GM18520 (cell line): Measurements from ENCODE around the gene APOA5.
"Not testable (repeated sequence)": the region's sequence is repeated elsewhere in the genome, so short reads cannot be mapped to it uniquely, and the experiment has no call there.

ENCODE experiments used
- ATAC-seq: cut with Tn5 transposase; IDR thresholded peaks from one replicate; pipeline ENCODE4 v1.9.1; 2021; ENCODE audit not compliant: unreplicated experiment

The APOA5 gene

GRCh38 chr11:116791813-116792143 lies at the start of gene APOA5:
Gene APOA5 (minus strand): TSS chr11:116791879. CDS start chr11:116791860, 19 bp downstream.
- ATAC-seq = no peak

DNA sequence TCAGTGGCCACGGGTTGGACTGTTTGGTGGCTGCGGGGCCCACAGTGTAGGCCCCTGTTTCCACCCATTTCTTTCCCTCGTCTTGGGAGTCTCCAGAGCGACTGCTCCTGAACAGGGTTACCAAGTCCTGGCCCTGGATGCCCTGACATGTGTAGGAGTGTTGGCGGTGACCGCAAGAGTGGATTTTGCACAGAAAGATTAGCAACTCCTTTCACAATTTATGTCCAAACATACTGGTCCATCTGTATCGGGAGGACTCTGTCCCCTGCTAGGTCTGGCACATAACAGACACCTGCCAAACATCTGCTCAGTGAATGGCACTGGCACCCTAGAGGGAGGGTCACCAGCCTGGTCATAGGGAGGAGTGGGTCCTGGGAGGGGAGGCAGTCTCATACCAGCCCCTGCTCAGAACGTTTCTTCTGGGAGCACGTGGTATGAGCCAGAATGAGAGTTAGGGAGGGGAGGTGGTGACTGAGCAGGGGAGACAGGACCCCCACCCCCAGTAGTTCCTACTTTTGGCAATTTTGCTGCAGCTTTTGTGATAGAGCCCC lies 49.1 kb upstream of the APOA5 start:
- no peak for ATAC-seq

DNA sequence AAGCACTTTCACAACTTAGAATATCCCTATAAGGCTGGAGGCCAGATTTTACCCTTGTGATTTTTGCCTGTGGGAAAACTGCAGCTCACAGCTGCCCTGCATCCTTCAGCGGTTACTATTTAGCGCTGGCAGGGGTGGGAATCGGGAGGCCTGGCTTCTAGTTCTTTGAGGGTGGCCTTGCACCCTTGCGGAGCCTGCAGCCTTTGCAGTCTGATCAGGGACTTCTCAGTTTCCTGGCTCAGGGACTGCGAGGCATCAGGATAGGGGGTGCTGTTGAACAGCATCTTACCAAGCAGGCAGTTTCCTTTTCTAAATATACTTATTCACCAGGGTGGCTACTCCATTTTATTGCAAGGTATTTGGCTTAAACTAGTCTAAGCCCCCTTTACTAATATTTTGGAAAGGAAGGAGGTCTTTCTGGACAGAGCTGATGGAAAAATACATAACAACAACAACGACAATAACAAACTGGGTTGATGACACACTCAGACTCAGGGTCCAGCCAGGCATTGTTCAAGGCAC lies 48.6 kb upstream of the APOA5 start:
- ATAC-seq = no peak

- no peak for ATAC-seq
Measured at GRCh38 chr11:116838321-116839084, 46.8 kb upstream of the APOA5 start.

GRCh38 chr11:116837231-116838091 lies 45.8 kb upstream of the APOA5 start, which contains the start of gene APOA1:
Gene APOA1 (minus strand): TSS chr11:116837622. CDS start chr11:116837387, 235 bp downstream.
- no peak for ATAC-seq

GRCh38 chr11:116836632-116836991 lies 44.9 kb upstream of the APOA5 start:
- no peak for ATAC-seq

DNA sequence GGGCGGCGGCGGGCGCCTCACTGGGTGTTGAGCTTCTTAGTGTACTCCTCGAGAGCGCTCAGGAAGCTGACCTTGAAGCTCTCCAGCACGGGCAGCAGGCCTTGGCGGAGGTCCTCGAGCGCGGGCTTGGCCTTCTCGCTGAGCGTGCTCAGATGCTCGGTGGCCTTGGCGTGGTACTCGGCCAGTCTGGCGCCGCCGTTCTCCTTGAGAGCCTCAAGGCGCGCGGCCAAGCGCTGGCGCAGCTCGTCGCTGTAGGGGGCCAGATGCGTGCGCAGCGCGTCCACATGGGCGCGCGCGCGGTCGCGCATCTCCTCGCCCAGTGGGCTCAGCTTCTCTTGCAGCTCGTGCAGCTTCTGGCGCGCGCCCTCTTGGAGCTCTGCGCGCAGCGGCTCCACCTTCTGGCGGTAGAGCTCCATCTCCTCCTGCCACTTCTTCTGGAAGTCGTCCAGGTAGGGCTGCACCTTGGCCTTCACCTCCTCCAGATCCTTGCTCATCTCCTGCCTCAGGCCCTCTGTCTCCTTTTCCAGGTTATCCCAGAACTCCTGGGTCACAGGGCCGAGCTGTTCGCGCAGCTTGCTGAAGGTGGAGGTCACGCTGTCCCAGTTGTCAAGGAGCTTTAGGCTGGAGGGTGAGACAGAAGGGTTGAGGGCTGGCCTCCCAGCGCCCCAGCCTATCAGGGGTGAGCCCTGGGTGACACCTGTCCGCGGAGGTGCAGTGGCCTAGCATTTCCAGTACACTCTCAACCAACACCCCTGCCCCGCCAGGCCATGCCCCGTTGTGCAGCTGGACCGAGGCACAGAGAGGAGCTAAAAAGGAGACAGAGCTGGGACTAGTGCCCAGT lies 44.3 kb upstream of the APOA5 start:
- peak; percentile 52 for ATAC-seq

DNA sequence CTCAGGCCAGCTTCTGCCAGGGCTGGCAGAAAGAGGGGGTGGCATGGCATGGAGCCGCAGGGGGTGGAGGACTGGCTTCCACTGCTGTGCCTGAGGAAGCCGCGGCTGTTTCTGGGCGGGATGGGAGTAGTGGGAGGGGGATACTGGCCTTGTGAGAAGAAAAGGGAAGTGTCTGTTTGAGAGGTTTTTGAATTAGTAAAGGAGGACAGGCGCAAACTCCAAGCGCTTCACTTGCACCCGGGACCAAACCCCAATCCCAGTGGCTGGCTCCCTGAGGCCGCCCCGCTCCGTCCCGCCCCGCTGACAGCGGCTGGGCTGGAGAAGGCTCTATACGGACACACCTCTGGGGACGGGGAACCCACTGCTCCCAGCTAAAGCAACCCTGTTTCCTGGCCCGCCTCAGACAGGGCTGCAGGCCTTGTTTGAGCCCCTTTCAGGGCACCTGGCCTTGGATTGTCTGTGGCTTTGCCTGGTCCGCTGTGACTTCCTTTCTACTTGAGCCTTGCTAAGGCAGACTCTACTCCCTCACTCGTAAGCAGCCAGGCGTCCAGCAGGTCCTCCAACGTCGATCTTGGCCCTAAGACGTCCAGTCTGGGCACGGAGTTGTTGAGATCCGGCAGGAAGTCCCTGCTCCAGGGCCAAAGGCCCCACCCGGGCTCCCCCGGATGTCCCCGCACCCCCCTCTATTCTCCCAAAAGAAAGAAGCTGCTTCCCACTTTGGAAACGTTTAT lies 43.5 kb upstream of the APOA5 start:
- ATAC-seq = no peak

DNA sequence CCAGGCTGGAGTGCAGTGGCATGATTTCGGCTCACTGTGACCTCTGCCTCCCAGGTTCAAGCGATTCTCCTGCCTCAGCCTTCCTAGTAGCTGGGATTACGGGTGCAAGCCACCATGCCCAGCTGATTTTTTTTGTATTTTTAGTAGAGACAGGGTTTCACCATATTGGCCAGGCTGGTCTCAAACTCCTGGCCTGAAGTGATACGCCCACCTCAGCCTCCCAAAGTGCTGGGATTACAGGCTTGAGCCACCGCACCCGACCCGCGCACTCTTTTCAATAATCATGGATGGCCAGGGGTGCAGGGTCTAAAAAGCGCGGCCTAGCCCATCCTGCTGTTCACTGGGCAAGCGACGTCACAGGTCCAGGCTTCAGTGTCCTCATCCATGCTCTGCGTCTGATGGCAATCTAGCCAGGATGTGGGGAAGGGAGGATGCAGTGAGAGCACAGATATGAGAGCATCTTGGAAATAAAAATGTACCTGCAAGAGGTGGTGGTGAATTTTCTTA lies 42.9 kb upstream of the APOA5 start:
- not testable (repeated sequence) for ATAC-seq

GRCh38 chr11:116833816-116834534 lies 42.3 kb upstream of the APOA5 start:
- ATAC-seq = no peak

GRCh38 chr11:116833491-116833815 lies 41.8 kb upstream of the APOA5 start:
- ATAC-seq = no peak

GRCh38 chr11:116832350-116833290 lies 40.9 kb upstream of the APOA5 start:
- no peak for ATAC-seq

- no peak for ATAC-seq
Measured at GRCh38 chr11:116831790-116832349, 40.2 kb upstream of the APOA5 start.

DNA sequence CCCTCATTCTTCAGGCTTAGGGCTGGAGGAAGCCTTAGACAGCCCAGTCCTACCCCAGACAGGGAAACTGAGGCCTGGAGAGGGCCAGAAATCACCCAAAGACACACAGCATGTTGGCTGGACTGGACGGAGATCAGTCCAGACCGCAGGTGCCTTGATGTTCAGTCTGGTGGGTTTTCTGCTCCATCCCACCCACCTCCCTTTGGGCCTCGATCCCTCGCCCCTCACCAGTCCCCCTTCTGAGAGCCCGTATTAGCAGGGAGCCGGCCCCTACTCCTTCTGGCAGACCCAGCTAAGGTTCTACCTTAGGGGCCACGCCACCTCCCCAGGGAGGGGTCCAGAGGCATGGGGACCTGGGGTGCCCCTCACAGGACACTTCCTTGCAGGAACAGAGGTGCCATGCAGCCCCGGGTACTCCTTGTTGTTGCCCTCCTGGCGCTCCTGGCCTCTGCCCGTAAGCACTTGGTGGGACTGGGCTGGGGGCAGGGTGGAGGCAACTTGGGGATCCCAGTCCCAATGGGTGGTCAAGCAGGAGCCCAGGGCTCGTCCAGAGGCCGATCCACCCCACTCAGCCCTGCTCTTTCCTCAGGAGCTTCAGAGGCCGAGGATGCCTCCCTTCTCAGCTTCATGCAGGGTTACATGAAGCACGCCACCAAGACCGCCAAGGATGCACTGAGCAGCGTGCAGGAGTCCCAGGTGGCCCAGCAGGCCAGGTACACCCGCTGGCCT lies 38.7 kb upstream of the APOA5 start:
- no peak for ATAC-seq

GRCh38 chr11:116829525-116830183 lies 38.0 kb upstream of the APOA5 start, which contains the start of gene APOC3:
Gene APOC3 (plus strand): TSS chr11:116829907. CDS start chr11:116830583, 676 bp downstream.
- ATAC-seq = no peak

- ATAC-seq = no peak
Measured at GRCh38 chr11:116828632-116829524, 37.2 kb upstream of the APOA5 start.
